Measurements from ENCODE around the gene TIMM44.

The TIMM44 gene

GRCh38 chr19:7915250-7916102 lies 28.0 kb downstream of the TIMM44 start:
- no peak for DNase-seq (ENCODE audit: low read depth in 2 of 2, low spot score in 1 of 2)

GRCh38 chr19:7914598-7915045 lies 28.8 kb downstream of the TIMM44 start, which contains the start of gene TGFBR3L:
TSS of gene TGFBR3L (plus strand) at chr19:7914830.
- DNase-seq (ENCODE audit: low read depth in 2 of 2, low spot score in 1 of 2): no peak

GRCh38 chr19:7914099-7914498 lies 29.4 kb downstream of the TIMM44 start:
- DNase-seq (ENCODE audit: low read depth in 2 of 2, low spot score in 1 of 2): no peak

- no peak for DNase-seq (ENCODE audit: low read depth in 2 of 2, low spot score in 1 of 2)
Measured at GRCh38 chr19:7913652-7914051, 29.8 kb downstream of the TIMM44 start.

GRCh38 chr19:7912697-7913564 lies 30.5 kb downstream of the TIMM44 start:
- DNase-seq (ENCODE audit: low read depth in 2 of 2, low spot score in 1 of 2): no peak

- no peak for DNase-seq (ENCODE audit: low read depth in 2 of 2, low spot score in 1 of 2)
Measured at GRCh38 chr19:7912144-7912696, 31.2 kb downstream of the TIMM44 start.

GRCh38 chr19:7911508-7912143 lies 31.8 kb downstream of the TIMM44 start:
- DNase-seq (ENCODE audit: low read depth in 2 of 2, low spot score in 1 of 2): no peak

GRCh38 chr19:7910321-7911161 lies 32.9 kb downstream of the TIMM44 start:
- DNase-seq (ENCODE audit: low read depth in 2 of 2, low spot score in 1 of 2): no peak

GRCh38 chr19:7909471-7910067 lies 33.9 kb downstream of the TIMM44 start:
- no peak for DNase-seq (ENCODE audit: low read depth in 2 of 2, low spot score in 1 of 2)

- no peak for DNase-seq (ENCODE audit: low read depth in 2 of 2, low spot score in 1 of 2)
Measured at GRCh38 chr19:7908742-7909461, 34.6 kb downstream of the TIMM44 start.

GRCh38 chr19:7908078-7908699 lies 35.3 kb downstream of the TIMM44 start:
- no peak for DNase-seq (ENCODE audit: low read depth in 2 of 2, low spot score in 1 of 2)

- DNase-seq (ENCODE audit: low read depth in 2 of 2, low spot score in 1 of 2): no peak
Measured at GRCh38 chr19:7907544-7907943, 35.9 kb downstream of the TIMM44 start.

- no peak for DNase-seq (ENCODE audit: low read depth in 2 of 2, low spot score in 1 of 2)
Measured at GRCh38 chr19:7907122-7907521, 36.3 kb downstream of the TIMM44 start.

GRCh38 chr19:7905859-7906258 lies 37.6 kb downstream of the TIMM44 start:
- DNase-seq (ENCODE audit: low read depth in 2 of 2, low spot score in 1 of 2): no peak

GRCh38 chr19:7905268-7905667 lies 38.2 kb downstream of the TIMM44 start:
- DNase-seq (ENCODE audit: low read depth in 2 of 2, low spot score in 1 of 2): no peak

- DNase-seq (ENCODE audit: low read depth in 2 of 2, low spot score in 1 of 2): peak in 1 of 2 donors; percentile 38
Measured at GRCh38 chr19:7904074-7905020, 39.1 kb downstream of the TIMM44 start.

- DNase-seq (ENCODE audit: low read depth in 2 of 2, low spot score in 1 of 2): peak; percentile 100
Measured at GRCh38 chr19:7903244-7904073, 40.0 kb downstream of the TIMM44 start, which contains the start of gene MAP2K7. TSS of gene MAP2K7 (plus strand) at chr19:7903877. CDS start at chr19:7903945, 68 bp downstream.
